Measurements from ENCODE around the gene KIRREL2. TPM values are rescaled to one million over a fixed set of nuclear protein-coding genes. Genes with fewer than 3 reads are reported as not detected.

The KIRREL2 gene
- total RNA-seq, 1 experiment from 2014 or later: 0.15 TPM

DNA sequence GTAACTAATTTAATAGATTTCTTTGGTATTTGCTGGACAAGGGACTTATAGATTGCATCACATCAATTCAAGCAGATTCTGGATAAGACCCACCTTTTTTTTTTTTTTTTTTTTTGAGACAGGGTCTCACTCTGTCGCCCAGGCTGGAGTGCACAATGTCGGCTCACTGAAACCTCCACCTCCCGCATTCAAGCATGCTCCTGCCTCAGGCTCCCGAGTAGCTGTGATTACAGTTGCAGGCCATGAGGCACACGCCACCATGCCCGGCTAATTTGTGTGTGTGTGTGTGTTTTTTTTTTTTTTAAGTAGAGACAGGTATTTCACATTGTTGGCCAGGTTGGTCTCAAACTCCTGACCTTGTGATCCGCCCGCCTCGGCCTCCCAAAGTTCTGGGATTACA lies 39.9 kb upstream of the KIRREL2 start:
- Histone ChIP-seq H3K36me3 (ENCODE audit: insufficient read depth, low read length, poor library complexity, severe bottlenecking) (no peaks in the 10 kb centered on the region), H3K27me3 (replicated peaks; ENCODE audit: insufficient read depth, low read depth, low read length, poor library complexity) (peaks cover 4% of the 10 kb centered on the region), H3K4me3 (ENCODE audit: low read depth, low read length, poor library complexity, severe bottlenecking) (no peak overlapping the region), H3K4me1 (ENCODE audit: insufficient read depth, low read length, poor library complexity, severe bottlenecking) (no peaks in the 10 kb centered on the region), H3K27ac (ENCODE audit: low read depth, low read length, poor library complexity, severe bottlenecking) (no peak overlapping the region), H3K9me3 (ENCODE audit: low read depth, low read length, poor library complexity, severe bottlenecking) (no peaks in the 10 kb centered on the region)
- TF ChIP-seq, protein P1, sequence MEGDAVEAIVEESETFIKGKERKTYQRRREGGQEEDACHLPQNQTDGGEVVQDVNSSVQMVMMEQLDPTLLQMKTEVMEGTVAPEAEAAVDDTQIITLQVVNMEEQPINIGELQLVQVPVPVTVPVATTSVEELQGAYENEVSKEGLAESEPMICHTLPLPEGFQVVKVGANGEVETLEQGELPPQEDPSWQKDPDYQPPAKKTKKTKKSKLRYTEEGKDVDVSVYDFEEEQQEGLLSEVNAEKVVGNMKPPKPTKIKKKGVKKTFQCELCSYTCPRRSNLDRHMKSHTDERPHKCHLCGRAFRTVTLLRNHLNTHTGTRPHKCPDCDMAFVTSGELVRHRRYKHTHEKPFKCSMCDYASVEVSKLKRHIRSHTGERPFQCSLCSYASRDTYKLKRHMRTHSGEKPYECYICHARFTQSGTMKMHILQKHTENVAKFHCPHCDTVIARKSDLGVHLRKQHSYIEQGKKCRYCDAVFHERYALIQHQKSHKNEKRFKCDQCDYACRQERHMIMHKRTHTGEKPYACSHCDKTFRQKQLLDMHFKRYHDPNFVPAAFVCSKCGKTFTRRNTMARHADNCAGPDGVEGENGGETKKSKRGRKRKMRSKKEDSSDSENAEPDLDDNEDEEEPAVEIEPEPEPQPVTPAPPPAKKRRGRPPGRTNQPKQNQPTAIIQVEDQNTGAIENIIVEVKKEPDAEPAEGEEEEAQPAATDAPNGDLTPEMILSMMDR (conservative IDR thresholded peaks at IDR 0.05; ENCODE audit: low read depth, low read length): no peak
- TF ChIP-seq EZH2 (IDR thresholded peaks at IDR 0.05; ENCODE audit: borderline replicate concordance, low read depth, low read length, poor library complexity, severe bottlenecking): no peak
- no TSS peak for BruUV-seq (replicated peaks)
- DNase-seq (ENCODE audit: low spot score): no peak
- intact Hi-C loops (cut with micrococcal nuclease; ENCODE audit: unreplicated experiment): no loop called here
- ChIA-PET CTCF (no interaction called here), POLR2A (ENCODE audit: low non-redundant PET) (no interaction called here)

DNA sequence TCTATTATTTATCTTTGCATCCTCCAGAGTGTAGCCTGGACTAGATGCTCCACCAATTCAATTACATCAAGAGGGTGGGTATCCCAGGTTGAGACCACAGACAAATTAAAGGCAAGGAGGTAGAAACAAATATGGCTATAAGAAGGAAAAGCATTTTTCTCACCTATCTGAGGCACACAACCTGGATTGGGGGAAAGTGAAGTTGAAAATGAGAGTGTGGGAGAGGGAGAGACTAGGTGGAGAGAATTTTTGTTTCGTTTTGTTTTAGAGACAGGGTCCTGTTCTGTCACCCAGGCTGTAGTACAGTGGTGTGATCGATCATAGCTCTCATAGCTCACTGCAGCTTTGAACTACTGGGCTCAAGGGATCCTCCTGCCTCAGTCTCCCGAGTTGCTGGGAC lies 38.3 kb upstream of the KIRREL2 start:
- no TSS peak for BruUV-seq (replicated peaks)
- H3K36me3 ChIP-seq (ENCODE audit: insufficient read depth, low read length, poor library complexity, severe bottlenecking): no peaks in the 10 kb centered on the region
- no peak for DNase-seq (ENCODE audit: low spot score)
- TF ChIP-seq EZH2 (IDR thresholded peaks at IDR 0.05; ENCODE audit: borderline replicate concordance, low read depth, low read length, poor library complexity, severe bottlenecking): no peak
- TF ChIP-seq, protein P1 (conservative IDR thresholded peaks at IDR 0.05; ENCODE audit: low read depth, low read length): no peak
- no peak overlapping the region for H3K27ac ChIP-seq (ENCODE audit: low read depth, low read length, poor library complexity, severe bottlenecking)
- H3K4me3 ChIP-seq (ENCODE audit: low read depth, low read length, poor library complexity, severe bottlenecking): no peak overlapping the region
- intact Hi-C loops (cut with micrococcal nuclease; ENCODE audit: unreplicated experiment): no loop called here
- no peaks in the 10 kb centered on the region for H3K4me1 ChIP-seq (ENCODE audit: insufficient read depth, low read length, poor library complexity, severe bottlenecking)
- no peaks in the 10 kb centered on the region for H3K9me3 ChIP-seq (ENCODE audit: low read depth, low read length, poor library complexity, severe bottlenecking)
- ChIA-PET POLR2A (ENCODE audit: low non-redundant PET) (no interaction called here), CTCF (no interaction called here)
- peaks cover 4% of the 10 kb centered on the region for H3K27me3 ChIP-seq (replicated peaks; ENCODE audit: insufficient read depth, low read depth, low read length, poor library complexity)

DNA sequence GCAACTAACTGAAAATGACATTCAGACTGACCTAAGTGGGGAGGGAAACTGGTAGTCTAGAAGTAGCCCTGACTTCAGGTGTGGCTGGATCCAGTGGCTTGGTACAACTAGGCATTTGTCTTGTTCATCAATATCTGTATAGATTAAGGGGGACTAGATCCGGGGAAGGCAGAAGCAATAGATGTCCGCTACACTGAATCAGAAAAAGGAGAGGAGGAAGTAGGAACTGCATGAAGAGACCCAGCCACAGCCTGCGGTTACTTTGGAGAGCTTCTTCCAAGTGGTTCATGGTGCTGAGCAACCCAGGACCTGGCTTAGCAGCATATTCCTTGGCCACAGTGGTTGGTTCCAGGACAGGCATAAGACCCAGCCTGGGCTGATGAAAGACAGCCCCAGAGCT lies 34.1 kb upstream of the KIRREL2 start:
- TF ChIP-seq, protein P1 (conservative IDR thresholded peaks at IDR 0.05; ENCODE audit: low read depth, low read length): no peak
- no peak for TF ChIP-seq EZH2 (IDR thresholded peaks at IDR 0.05; ENCODE audit: borderline replicate concordance, low read depth, low read length, poor library complexity, severe bottlenecking)
- CTCF ChIA-PET: no interaction called here
- Histone ChIP-seq H3K27me3 (replicated peaks; ENCODE audit: insufficient read depth, low read depth, low read length, poor library complexity) (peaks cover 23% of the 10 kb centered on the region), H3K9me3 (ENCODE audit: low read depth, low read length, poor library complexity, severe bottlenecking) (no peaks in the 10 kb centered on the region), H3K4me1 (ENCODE audit: insufficient read depth, low read length, poor library complexity, severe bottlenecking) (no peaks in the 10 kb centered on the region), H3K4me3 (ENCODE audit: low read depth, low read length, poor library complexity, severe bottlenecking) (no peak overlapping the region), H3K36me3 (ENCODE audit: insufficient read depth, low read length, poor library complexity, severe bottlenecking) (no peaks in the 10 kb centered on the region), H3K27ac (ENCODE audit: low read depth, low read length, poor library complexity, severe bottlenecking) (no peak overlapping the region)
- BruUV-seq (replicated peaks): no TSS peak
- POLR2A ChIA-PET (ENCODE audit: low non-redundant PET): no interaction called here
- intact Hi-C loops (cut with micrococcal nuclease; ENCODE audit: unreplicated experiment): loop anchor here (5.0 kb wide), 1 partner anchor 130 kb away; no protein-coding TSS in a partner anchor
- no peak for DNase-seq (ENCODE audit: low spot score)
